ENCODE measurements around the gene LCAT.

GRCh38 chr16:67930678-67931211 is 13.2 kb downstream of the LCAT start:
- no peak for TF ChIP-seq POLR2A (IDR thresholded peaks at IDR 0.05)
- TF ChIP-seq, protein P1, sequence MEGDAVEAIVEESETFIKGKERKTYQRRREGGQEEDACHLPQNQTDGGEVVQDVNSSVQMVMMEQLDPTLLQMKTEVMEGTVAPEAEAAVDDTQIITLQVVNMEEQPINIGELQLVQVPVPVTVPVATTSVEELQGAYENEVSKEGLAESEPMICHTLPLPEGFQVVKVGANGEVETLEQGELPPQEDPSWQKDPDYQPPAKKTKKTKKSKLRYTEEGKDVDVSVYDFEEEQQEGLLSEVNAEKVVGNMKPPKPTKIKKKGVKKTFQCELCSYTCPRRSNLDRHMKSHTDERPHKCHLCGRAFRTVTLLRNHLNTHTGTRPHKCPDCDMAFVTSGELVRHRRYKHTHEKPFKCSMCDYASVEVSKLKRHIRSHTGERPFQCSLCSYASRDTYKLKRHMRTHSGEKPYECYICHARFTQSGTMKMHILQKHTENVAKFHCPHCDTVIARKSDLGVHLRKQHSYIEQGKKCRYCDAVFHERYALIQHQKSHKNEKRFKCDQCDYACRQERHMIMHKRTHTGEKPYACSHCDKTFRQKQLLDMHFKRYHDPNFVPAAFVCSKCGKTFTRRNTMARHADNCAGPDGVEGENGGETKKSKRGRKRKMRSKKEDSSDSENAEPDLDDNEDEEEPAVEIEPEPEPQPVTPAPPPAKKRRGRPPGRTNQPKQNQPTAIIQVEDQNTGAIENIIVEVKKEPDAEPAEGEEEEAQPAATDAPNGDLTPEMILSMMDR (IDR thresholded peaks at IDR 0.05), result no peak
- TF ChIP-seq EP300 (IDR thresholded peaks at IDR 0.05), result no peak

Data from tibial nerve (tissue), 4 donors.